Measurements from ENCODE around the gene TNFRSF4. TPM values are rescaled to one million over a fixed set of nuclear protein-coding genes. Genes with fewer than 3 reads are reported as not detected.

TNFRSF4 gene
- total and polyA plus RNA-seq, 2 of the 13 experiments (the other 11 are each of a cell fraction or from before 2014, with no cell fraction given): not detected

DNA sequence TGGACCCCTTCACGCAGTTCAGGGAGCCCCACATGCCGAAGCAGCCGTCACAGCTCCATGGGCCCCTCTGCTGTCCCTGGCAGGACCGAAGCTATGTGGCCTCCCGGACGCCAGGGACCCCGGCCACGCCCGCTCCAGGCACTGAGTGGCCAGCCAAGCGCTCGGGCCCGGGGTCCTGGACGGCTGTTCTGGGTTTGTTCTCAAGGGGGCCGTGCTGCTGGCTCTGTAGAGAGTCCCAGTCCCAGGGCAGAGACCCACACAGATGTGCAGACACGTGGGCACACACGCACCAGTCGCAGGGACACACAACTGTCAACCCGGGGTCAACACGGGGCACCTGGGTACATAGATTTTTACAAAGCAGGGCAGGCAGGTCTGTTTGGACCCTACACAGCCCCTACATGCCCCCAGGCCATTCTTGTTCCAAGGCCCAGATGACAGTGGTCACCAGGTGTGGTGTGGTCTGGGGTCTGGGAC lies 24.8 kb upstream of the TNFRSF4 start:
- FAIRE-seq (no peak), ATAC-seq (peak; percentile 16), DNase-seq (ENCODE audit: low spot score) (no peak)
- Histone ChIP-seq H3K9me3 (ENCODE audit: low read length) (no peaks in the 10 kb centered on the region), H3K36me3 (replicated peaks in 1 of 2; ENCODE audit: control insufficient read depth in 1 of 2, insufficient read depth in 2 of 2, low read length in 2 of 2) (no peaks in the 10 kb centered on the region), H3K4me1 (ENCODE audit: insufficient read depth, low read length) (peaks cover 73% of the 10 kb centered on the region), H3K27me3 (ENCODE audit: control insufficient read depth in 1 of 2, insufficient read depth in 2 of 2, low read length in 2 of 2) (no peaks in the 10 kb centered on the region; a peak in 1 of 5 replicates), H3K9ac (ENCODE audit: insufficient read depth, low read depth, low read length) (peak overlapping the region; percentile 62), H3K4me2 (ENCODE audit: low read depth, low read length) (peak overlapping the region; percentile 87), H3K79me2 (ENCODE audit: insufficient read depth, low read length) (no peaks in the 10 kb centered on the region), H4K20me1 (ENCODE audit: insufficient read depth, low read length) (no peaks in the 10 kb centered on the region), H2AFZ (ENCODE audit: low read length) (no peak overlapping the region), H3K27ac (ENCODE audit: extremely low read length, insufficient read depth, low read length) (peak overlapping the region; percentile 48), H3K4me3 (replicated peaks in 1 of 3; ENCODE audit: insufficient read depth in 1 of 3, low read depth in 2 of 3, low read length in 3 of 3) (peak overlapping the region; percentile 39 to 80 (median 47); a peak in 5 of 6 replicates)
- BruUV-seq (replicated peaks): no TSS peak
- WGBS (ENCODE audit: low lambda C conversion rate): 3% methylated on average over 7 of the region's 19 CpGs
- in situ Hi-C loops (cut with HindIII; ENCODE audit: extremely low pct_ligation_motif_present, low pct_unique_long_range_greater_than_20kb): no loop called here
- intact Hi-C loops (cut with micrococcal nuclease; ENCODE audit: unreplicated experiment): loop anchor here (10.0 kb wide), 2 partner anchors 64 to 234 kb away; partner anchors contain the start of genes HES4 and TTLL10
- ChIA-PET CTCF (ENCODE audit: low intra/inter-chr PET ratio, low total read pairs) (no interaction called here), POLR2A (interaction anchor here (0.6 to 3.3 kb wide), 9 partner anchors 8 to 219 kb away, joined by 3 to 26 read pairs (median 4); partner anchors contain the start of genes AGRN and UBE2J2)
- TF ChIP-seq ZNF382 (CRISPR knock-in tag; IDR thresholded peaks at IDR 0.05; ENCODE audit: borderline replicate concordance) (no peak), ZNF557 (CRISPR knock-in tag; IDR thresholded peaks at IDR 0.05) (no peak), SALL1 (CRISPR knock-in tag; IDR thresholded peaks at IDR 0.05) (no peak), MTF2 (CRISPR knock-in tag; IDR thresholded peaks at IDR 0.05; ENCODE audit: borderline replicate concordance) (no peak), GATAD1 (CRISPR knock-in tag; IDR thresholded peaks at IDR 0.05) (no peak), ZNF264 (CRISPR knock-in tag; IDR thresholded peaks at IDR 0.05) (no peak), ZNF510 (CRISPR knock-in tag; IDR thresholded peaks at IDR 0.05; ENCODE audit: low read depth) (no peak), ZNF589 (CRISPR knock-in tag; conservative IDR thresholded peaks at IDR 0.05) (0 out of 2 replicates have a peak, but pooled peaks have one; percentile 9), HES4 (CRISPR knock-in tag; IDR thresholded peaks at IDR 0.05; ENCODE audit: borderline replicate concordance) (0 out of 2 replicates have a peak, but pooled peaks have one; percentile 20), SALL2 (CRISPR knock-in tag; IDR thresholded peaks at IDR 0.05) (no peak), BRD4 (CRISPR knock-in tag; IDR thresholded peaks at IDR 0.05) (no peak)
- TF ChIP-seq, protein P1, sequence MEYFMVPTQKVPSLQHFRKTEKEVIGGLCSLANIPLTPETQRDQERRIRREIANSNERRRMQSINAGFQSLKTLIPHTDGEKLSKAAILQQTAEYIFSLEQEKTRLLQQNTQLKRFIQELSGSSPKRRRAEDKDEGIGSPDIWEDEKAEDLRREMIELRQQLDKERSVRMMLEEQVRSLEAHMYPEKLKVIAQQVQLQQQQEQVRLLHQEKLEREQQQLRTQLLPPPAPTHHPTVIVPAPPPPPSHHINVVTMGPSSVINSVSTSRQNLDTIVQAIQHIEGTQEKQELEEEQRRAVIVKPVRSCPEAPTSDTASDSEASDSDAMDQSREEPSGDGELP (IDR thresholded peaks at IDR 0.05; ENCODE audit: borderline replicate concordance, low read depth): no peak
- TF ChIP-seq, protein P2, sequence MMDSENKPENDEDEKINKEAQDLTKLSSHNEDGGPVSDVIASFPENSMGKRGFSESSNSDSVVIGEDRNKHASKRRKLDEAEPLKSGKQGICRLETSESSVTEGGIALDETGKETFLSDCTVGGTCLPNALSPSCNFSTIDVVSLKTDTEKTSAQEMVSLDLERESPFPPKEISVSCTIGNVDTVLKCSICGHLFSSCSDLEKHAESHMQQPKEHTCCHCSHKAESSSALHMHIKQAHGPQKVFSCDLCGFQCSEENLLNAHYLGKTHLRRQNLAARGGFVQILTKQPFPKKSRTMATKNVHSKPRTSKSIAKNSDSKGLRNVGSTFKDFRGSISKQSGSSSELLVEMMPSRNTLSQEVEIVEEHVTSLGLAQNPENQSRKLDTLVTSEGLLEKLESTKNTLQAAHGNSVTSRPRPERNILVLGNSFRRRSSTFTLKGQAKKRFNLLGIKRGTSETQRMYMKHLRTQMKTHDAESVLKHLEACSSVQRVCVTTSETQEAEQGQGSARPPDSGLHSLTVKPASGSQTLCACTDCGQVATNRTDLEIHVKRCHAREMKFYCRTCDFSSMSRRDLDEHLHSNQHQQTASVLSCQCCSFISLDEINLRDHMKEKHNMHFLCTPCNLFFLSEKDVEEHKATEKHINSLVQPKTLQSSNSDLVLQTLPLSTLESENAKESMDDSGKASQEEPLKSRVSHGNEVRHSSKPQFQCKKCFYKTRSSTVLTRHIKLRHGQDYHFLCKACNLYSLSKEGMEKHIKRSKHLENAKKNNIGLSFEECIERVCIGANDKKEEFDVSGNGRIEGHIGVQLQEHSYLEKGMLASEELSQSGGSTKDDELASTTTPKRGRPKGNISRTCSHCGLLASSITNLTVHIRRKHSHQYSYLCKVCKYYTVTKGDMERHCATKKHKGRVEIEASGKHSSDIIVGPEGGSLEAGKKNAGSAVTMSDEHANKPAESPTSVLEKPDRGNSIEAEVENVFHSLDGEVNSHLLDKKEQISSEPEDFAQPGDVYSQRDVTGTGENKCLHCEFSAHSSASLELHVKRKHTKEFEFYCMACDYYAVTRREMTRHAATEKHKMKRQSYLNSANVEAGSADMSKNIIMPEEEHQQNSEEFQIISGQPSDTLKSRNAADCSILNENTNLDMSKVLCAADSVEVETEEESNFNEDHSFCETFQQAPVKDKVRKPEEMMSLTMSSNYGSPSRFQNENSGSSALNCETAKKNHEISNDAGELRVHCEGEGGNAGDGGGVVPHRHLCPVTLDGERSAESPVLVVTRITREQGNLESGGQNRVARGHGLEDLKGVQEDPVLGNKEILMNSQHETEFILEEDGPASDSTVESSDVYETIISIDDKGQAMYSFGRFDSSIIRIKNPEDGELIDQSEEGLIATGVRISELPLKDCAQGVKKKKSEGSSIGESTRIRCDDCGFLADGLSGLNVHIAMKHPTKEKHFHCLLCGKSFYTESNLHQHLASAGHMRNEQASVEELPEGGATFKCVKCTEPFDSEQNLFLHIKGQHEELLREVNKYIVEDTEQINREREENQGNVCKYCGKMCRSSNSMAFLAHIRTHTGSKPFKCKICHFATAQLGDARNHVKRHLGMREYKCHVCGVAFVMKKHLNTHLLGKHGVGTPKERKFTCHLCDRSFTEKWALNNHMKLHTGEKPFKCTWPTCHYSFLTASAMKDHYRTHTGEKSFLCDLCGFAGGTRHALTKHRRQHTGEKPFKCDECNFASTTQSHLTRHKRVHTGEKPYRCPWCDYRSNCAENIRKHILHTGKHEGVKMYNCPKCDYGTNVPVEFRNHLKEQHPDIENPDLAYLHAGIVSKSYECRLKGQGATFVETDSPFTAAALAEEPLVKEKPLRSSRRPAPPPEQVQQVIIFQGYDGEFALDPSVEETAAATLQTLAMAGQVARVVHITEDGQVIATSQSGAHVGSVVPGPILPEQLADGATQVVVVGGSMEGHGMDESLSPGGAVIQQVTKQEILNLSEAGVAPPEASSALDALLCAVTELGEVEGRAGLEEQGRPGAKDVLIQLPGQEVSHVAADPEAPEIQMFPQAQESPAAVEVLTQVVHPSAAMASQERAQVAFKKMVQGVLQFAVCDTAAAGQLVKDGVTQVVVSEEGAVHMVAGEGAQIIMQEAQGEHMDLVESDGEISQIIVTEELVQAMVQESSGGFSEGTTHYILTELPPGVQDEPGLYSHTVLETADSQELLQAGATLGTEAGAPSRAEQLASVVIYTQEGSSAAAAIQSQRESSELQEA (CRISPR knock-in tag; IDR thresholded peaks at IDR 0.05; ENCODE audit: not compliant biosample characterization): no peak
- TF ChIP-seq, protein P3, sequence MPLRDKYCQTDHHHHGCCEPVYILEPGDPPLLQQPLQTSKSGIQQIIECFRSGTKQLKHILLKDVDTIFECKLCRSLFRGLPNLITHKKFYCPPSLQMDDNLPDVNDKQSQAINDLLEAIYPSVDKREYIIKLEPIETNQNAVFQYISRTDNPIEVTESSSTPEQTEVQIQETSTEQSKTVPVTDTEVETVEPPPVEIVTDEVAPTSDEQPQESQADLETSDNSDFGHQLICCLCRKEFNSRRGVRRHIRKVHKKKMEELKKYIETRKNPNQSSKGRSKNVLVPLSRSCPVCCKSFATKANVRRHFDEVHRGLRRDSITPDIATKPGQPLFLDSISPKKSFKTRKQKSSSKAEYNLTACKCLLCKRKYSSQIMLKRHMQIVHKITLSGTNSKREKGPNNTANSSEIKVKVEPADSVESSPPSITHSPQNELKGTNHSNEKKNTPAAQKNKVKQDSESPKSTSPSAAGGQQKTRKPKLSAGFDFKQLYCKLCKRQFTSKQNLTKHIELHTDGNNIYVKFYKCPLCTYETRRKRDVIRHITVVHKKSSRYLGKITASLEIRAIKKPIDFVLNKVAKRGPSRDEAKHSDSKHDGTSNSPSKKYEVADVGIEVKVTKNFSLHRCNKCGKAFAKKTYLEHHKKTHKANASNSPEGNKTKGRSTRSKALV (CRISPR knock-in tag; IDR thresholded peaks at IDR 0.05): peak; percentile 34; the same call in 1 of the 2 replicates
